ENCODE results near the gene NR1I3.
"Not testable (repeated sequence)": the region's sequence is repeated elsewhere in the genome, so short reads cannot be mapped to it uniquely, and the experiment has no call there.

NR1I3 gene

DNA sequence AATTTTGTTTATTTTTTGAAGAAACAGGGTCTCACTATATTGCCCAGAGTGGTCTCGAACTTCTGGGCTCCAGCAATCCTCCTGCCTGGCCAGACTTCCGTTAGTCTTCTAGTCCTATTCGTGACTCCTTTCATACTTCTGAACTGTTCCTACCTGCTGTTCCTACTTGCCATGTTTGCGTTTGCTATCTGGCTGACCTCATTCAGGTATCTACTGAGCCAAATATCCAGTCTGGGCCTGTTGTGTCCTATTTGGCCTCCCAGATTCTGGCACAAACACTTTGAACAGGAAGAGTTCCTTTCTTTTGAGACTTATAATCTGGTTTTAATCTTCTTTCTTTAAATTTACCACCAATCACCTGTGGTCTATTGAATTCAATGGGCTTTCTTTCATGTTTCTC is 6.9 kb upstream of the NR1I3 start:
- no peak for DNase-seq

GRCh38 chr1:161242313-161242712 is 4.3 kb upstream of the NR1I3 start:
- DNase-seq = no peak

DNA sequence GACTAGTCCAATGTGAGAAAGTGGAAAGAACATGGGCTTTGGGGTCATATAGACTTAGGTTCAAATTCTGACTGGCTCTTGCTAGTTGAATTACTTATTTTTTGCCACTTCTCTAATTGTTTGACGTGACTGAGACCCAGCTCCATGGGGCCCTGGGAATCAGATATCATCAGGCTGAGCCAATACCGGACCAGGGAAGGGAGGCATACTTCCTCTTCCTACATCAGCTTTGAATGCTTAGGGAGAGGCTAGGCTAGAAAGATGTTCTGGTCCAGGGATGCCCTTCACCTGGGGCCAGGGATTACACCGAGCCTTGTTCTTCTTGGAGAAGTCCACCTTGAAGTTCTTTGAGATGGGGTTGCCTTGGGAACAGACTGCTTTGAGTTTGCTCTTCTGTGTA is 3.7 kb upstream of the NR1I3 start:
- DNase-seq = no peak

DNA sequence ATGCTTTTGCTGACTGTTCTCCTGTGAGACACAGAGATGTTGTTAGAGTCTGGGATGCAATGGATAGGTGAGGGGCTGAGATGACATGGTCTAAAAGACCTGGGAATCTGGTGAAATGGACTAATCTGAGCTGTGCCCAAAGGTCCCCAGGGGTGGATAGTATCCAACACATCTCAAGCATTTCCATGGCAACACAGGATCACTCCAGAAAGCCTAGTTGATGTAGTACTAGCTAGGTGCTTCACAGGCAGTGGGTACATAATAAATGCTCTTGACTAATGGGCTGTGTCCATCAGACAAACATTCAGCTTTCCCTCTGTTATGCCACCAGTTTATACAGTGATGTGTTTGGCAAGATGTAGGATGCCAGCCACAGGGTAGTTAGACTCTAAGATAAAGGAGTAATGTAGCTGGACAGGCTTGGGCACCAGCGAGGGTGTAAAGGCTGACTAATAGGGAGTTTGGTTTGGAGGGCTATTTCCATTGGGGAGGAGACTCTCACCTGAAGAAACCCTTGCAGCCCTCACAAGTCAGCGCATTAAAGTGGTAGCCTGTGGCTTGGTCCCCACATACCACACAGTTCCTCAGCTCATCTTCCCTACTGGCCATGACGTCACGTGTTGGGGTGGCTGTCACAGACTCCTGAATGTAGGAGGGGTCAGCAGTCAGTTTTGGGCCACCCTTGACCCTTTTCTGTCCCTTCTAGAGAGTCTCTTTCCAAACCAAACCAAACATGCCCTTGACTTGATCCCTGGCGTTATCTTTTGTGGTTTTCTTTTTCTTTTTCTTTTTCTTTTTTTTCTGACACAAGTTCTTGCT is 1.8 kb downstream of the NR1I3 start:
- no peak for DNase-seq

DNA sequence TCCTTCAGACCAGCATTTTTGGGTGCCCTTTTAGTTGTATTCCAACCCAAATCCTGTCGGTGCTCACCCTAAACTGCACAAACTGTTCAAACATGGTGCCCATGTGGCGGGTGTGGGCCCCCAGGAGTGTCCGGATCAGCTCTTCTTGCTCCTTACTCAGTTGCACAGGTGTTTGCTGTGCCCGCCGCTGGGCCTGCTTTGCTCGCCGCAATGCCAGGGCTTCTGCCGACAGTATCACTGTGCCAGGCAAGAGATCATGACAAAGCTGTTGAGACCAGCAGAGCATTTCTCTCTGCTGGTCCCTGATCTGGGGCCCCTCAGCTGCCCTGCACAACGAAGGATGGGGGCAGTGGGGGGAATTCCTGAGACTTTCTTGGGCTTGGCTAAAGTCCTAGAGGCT is 4.9 kb downstream of the NR1I3 start:
- DNase-seq = no peak

DNA sequence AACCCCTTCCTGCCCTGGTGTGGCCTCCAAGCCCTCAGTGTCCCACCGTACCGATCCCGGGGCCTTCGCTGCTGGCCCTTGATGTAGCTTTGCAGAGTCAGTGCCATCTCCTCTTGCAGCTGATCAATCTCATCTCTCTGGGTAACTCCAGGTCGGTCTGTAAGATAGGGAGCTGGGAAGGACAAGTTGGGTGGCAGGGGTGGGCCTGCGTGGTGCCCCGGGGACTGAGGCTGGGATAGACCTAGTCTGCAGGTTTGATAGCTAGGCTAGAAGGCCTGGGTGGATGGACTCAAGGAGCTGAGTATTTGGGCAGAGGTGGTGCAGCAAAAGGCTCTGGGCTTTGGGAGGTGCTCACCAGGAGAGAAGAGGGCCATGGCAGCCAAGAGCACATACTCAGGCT is 7.2 kb downstream of the NR1I3 start:
- no peak for DNase-seq

DNA sequence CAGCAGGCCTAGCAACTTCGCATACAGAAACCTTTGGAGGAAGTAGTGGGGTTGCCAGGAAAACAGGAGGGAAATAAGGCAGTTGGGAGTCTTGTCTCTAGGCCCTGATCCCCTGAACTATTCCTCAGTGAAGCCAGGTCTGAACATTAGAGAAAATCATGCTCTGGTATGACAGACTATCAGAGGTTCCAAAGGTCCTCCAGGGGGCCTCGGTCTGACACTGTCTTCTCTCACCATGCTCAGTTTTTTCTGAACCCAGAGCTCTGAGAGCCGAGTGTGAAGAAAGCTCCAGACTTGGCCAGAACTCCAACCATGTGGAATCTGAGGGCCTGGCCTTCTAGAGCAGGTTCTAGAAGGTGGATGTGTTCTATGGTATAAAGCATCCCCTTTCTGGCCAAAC is 8.1 kb downstream of the NR1I3 start:
- no peak for DNase-seq

- no peak for DNase-seq
Observed at GRCh38 chr1:161228032-161228431, 10.0 kb downstream of the NR1I3 start.

DNA sequence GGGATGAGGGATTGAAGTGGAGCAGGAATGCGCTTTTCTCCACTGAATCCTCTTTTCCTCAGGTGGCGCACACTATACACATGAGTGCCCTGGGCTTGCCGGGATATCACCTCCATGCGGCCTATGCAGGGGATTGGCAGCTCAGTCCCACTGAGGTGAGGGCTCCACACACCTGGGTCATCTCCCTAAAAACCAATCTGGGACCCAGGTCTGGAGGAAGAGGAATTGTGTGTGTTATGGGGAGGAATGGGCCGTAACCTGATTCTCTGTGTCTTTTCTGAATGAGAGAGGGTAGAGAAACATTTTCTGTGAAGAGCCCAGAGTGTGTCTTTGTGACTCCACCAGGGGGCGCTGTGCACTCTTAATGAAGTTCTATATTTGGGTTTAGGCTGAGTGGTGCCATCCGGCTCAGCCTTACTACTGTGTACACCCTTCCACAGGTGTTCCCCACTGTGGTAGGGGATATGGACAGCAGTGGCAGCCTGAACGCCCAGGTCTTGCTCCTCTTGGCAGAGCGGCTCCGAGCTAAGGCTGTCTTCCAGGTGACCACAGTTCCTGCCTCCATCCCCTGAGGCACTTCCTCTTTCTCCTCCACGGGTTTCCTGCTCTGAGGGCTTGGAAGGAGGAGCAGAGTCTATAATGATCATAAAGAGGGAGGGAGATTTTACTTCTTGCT is 10.7 kb downstream of the NR1I3 start:
- DNase-seq = peak; percentile 72

DNA sequence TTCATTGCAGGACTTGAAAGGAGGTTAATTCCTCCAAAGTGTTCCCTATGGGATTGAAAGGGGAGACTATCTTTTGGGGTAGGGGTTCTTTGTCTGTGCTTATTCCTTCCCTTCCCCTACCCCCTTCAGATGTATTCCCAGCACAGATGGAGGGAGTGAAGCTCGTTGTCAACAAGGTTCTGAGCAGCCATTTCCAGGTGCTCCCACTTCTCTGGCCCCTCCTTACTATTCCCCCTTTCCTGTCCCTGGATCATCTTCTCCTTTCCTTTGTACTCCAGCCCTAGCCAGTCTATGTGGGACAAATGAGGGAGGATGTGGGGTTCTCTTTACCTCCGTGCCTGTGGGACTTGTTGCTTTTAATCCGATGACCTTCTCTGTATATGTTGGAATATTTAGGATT is 11.2 kb downstream of the NR1I3 start:
- no peak for DNase-seq

DNA sequence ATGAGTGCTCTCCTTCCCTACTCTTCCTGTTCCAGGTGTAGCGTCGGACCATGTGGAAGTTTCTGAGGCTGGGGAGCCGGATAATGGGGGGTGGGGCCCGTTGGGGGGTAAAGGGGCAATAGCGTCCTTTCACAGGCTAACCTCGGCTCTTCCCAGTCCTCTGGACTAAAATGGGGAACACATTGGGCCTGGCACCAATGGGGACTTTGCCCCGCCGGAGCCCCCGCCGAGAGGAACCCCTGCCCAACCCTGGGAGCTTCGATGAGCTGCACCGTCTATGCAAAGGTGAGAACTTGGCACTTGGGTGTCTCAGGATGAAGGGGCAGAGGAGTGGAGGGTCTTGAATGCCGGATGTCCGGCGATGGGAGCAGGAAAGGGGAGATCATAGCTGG is 11.7 kb downstream of the NR1I3 start:
- no peak for DNase-seq

DNA sequence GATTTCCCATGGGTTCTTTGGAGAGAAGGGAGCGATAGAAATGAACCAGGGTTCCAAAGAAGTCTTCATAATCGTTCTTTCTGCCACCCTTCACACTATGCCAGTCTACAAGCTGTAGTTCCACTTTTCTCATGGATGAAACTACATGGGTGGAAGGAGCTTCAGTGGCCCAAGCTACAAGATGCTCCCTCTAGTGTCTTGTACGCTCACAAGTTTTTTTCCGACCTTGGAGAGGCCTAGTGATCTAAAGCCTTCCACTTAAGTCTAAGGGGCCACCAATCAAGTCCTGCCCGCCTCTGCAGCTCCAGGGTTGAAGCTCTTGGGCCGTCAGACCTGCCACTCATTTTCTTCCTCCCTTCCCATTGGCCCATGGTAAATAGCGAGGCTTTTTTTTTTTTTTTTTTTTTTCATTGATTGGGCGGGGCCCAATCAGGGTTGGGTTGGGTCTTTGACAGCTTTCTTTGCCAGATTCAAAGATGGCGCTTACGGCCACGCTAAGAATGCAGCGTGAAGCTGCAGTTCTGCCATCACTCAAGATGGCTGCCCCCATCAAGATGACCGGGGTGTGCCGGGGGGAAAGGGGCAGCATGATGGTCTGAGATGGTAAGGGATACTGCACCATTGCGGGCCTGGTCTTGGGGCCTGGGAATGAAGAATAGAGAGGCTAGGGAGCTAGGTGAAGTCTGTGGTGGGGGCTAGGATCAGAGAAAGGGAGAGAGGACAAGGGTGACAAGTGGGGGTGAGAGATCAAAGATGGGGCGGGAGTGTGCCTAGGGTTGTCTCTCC is 12.3 kb downstream of the NR1I3 start, which contains the start of gene TOMM40L:
TOMM40L (plus strand) TSS at position 527 of the 786 bp plus-strand sequence. CDS start 430 bp downstream, outside the sequence.
- peak; percentile 96 for DNase-seq

DNA sequence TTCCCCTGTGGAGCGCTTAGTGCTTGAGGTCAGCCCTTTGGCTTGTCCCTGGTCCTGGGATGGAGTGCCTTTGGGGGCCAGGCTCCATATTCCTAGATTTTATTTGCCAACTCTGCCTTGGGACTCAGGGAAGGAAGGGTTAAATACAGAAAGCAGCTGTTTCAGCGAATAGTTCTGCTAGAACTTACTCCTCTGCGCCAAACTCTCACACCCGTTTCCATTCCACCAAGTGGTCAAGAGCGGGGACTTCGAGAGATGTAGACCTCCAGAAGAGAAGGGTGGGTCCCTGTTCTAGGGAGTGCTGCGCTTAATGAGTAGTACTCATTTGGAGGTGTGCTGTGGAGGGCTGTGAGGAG is 12.8 kb downstream of the NR1I3 start:
- DNase-seq = no peak

DNA sequence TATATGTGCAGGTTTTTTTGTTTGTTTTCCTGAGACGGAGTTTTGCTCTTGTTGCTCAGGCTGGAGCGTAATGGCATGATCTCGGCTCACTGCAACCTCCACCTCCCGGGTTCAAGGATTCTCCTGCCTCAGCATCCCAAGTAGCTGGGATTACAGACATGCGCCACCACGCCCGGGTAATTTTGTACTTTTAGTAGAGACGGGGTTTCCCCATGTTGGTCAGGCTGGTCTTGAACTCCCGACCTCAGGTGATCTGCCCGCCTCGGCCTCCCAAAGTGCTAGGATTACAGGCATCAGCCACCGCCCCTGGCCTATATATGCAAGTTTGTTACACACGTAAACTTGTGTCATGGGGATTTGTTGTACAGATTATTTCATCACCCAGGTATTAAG is 13.3 kb downstream of the NR1I3 start:
- not testable (repeated sequence) for DNase-seq

- DNase-seq = no peak
Observed at GRCh38 chr1:161223805-161224694, 14.0 kb downstream of the NR1I3 start.

DNA sequence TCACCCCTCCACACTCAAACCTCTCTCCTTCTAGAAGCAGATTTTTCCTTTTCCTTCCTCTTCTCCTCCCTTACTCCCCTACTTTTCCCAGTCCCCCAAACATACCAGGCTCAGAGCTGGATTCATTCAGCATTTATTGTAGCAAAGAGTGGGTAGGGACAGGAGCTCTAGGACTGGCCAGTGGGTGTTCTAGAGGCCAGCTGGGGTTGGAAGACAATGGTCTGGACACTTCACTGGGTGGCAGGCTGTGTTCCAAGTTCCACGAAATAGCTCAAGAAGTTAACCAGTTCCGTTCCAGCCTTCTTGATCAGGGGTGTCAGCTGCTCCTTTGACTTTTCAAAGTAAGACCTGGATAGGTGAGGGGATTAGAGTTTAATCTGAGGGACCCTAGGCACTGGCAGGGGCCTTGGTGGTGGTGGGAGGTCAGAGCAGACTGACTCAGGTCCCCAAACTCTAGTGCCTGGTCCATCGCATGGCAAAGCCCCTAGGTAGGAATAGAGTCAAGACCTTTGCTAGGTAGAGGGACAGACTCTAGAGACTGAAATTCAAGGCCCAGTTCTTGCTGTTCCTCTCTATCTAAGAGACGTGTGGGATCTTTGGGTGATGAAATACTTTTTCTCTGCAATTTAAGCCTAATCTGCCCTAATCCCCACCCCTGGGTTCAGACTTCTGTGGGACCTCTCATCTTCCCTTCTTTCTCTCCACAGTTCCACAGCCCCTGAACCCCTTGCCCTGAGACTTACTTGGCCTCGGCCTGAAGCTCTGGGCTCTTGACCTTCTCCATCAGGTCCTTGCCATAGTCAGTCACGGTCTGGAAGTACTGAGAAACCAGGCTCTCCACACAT is 15.6 kb downstream of the NR1I3 start:
- DNase-seq = no peak

GRCh38 chr1:161220002-161220401 is 18.0 kb downstream of the NR1I3 start:
- no peak for DNase-seq

DNA sequence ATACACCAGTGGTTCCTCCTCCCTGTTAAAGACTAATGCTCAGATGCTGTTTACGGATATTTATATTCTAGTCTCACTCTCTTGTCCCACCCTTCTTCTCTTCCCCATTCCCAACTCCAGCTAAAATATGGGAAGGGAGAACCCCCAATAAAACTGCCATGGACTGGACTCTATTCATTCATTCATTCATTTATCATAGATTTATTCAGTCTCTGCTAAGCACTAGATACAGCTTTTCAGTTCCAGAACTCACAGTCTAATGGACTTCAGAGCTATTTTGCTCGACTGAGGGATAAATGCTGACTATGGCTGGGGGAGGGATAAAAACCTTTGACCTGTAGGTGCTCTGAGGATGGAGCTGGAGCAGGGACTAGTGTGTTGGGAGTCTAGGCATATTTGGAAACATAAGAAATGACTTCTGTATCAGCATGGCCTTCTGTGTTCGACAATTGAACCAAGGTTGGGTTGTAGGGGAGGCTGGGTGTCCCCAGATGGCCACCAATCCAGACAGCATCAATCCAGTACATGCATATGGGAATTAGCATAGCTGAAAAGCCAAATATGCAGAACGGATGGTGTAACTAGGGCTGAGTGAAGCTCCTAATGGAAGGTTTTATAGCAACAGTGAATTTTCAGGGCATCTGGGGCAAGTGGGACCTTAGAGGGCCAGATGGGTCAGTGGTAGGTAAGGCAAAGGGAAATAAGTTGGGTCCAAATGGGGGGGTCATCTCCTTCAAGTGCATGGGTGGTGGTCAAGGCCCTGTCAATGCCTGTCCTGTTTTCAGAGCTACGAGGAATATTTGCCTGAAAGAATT is 18.7 kb downstream of the NR1I3 start:
- no peak for DNase-seq

DNA sequence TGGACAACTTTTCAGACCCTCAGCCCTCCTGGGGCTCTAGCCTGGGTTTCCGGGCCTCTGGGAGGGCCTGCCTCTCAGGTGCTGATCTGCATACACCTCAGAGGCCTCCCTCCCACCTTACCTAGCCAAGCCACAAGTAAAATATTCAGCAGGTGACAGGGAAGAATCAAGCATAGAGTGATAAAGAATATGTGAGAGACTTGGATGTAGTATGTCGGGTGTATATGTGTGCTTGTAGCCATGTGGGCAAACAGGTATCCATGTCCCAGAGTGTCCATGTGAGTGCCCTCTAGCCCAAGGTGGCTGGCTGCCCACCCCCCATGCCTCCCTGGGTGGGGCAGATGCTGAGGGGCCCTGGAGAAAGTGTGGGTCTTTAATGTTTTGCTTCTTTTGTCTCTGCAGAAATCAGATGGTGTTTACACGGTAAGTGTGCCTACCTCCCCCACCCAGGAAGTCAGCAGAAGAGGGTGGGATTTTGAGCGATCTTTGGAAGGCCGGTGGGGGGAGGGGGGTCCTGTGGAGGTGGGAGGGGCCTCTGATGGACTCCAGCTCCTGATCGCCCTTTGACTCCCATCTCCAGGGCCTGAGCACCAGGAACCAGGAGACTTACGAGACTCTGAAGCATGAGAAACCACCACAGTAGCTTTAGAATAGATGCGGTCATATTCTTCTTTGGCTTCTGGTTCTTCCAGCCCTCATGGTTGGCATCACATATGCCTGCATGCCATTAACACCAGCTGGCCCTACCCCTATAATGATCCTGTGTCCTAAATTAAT is 19.5 kb downstream of the NR1I3 start:
- no peak for DNase-seq

DNA sequence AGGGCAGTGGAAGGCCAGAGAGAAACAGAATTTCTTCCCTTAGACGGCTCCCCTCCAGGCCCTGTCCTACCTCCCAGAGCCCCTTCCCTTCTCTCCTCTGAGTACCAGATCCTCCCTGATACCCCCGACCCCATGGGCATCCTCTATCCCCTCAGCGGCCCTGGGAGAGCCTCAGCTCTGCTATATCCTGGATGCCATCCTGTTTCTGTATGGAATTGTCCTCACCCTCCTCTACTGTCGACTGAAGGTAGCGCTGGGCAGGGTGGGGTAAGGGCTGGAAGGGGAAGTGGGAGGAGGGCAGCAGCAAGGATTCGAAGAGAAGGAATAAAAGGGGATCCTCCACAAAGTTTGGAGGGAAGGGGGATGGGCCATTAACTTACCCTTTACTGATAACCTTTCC is 20.2 kb downstream of the NR1I3 start:
- DNase-seq = no peak

Measured in NCI-H1436 (cell line).